GM12873 (cell line): ENCODE data around the gene TMEM255B.

Experiments
- CTCF ChIP-seq: IDR thresholded peaks from 2 replicates; pipeline ENCODE4 v1.5.1; 2012; ENCODE audit warnings: low read depth, mild to moderate bottlenecking, moderate library complexity, low read length, control low read depth; ENCODE audit not compliant: insufficient read depth; ENCODE audit errors: missing control alignments

Gene TMEM255B

DNA sequence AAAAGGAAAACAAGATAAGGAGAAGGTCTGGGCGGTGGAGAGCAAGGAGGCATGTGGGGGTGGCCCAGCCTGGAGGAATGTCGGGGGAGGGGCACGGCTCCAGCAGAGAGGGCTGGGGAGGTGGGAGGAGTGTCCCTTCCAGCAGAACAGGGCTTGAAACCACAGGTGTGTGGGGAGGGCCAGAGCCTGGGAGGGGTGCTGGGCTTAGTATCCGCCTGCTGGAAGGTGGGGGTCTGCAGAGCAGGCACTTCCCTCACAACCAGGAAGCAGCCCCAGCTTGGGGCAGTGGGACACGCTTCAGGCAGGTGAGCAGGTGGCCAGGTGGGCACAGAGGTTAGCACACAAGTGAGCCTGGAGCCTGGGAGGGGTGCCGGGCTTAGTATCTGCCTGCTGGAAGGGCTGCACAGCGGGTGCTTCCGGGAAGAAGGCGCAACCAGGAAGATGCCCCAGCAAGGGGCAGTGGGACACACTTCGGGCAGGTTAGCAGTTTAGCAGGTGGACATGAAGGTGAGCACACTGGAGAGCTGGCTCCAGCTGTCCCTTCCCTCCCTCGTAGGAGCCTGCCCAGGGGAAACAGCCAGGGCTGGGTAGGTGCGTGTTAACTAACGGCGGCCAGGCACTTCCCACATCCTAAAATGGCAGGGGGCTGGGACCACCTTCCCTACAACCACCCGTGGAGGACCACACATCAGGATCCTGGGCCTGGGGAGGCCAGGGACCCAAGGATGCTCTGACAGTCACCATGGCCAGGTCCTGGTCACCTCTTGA lies 101.8 kb downstream of the TMEM255B start:
- TF ChIP-seq CTCF = no peak

GRCh38 chr13:113861433-113862030 lies 102.5 kb downstream of the TMEM255B start:
- TF ChIP-seq CTCF = no peak

DNA sequence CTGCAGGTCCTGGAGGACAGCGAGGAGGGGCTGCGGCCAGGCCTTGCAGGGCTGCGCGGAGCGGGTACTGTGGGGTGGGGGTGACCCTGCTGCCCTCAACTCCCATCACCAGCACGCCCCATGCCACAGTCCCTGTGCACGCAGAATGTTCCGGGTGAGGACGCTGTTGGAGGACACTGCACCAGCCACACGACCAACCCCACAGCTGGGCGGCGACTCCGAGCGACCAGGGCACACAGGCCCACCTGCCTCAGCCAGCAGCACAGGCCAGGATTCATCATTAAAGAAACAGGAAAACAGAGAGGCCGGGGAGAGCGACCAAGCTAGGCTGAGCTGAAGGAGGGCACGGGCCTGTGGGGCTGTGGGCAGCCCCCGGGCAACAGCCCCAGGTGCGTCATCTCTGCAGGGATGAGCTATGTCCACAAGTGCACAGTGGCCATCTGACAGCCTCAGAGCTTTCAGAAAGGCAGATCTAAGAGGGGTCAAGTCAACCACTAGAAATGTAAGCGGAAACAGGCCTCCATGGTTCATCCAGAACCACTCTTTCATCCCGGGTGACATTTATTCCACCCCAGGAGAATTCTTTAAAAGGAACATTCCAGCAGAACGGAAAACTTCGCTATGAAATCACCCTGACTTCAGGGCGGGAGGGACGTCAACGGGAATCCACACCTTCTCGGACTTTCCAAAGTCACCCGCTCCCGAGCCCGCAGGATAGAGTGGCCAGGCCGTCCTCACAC lies 103.3 kb downstream of the TMEM255B start:
- TF ChIP-seq CTCF = no peak

GRCh38 chr13:113862931-113863523 lies 104.0 kb downstream of the TMEM255B start:
- no peak for TF ChIP-seq CTCF

DNA sequence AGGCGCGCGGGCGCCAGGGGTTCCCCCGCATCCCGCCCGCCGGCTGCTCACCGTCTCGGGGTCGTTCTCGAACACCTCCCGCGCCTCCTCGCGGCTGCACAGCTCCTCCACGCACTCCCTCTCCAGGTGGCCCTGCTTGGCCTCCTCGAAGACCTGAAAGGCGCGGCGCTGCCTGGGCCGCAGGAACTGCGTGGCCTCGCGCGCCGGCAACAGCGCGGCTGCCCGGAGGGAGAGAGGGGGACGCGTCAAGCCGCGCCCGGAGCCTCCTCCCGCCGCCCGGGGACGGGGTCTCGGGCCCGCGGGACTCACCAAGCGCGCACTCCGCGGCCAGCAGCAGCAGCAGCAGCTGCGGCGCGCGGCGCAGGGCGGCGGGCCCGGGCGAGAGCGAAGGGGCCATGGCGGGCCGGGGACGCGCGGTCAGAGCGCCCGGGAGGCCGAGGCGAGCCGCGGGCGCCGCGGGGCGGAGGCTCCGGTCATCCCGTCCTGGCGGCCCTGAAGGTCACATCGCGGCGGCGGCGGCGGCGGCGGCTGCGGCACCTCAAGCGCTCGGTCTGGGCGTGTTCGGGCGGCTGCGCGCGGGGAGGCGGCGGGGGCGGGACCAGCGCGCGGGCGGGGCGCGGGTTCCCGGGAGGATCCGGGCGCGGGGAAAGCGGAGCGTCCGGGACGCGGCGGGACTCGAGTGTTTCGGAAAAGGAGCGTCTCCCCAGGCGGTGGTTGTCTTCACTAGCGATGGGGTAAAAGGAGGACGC lies 104.7 kb downstream of the TMEM255B start, which contains the start of gene GAS6:
Gene GAS6, minus strand, starts transcription at position 553 of the 749 bp plus-strand sequence. Its CDS starts 156 bp downstream, at position 397.
- no peak for TF ChIP-seq CTCF

DNA sequence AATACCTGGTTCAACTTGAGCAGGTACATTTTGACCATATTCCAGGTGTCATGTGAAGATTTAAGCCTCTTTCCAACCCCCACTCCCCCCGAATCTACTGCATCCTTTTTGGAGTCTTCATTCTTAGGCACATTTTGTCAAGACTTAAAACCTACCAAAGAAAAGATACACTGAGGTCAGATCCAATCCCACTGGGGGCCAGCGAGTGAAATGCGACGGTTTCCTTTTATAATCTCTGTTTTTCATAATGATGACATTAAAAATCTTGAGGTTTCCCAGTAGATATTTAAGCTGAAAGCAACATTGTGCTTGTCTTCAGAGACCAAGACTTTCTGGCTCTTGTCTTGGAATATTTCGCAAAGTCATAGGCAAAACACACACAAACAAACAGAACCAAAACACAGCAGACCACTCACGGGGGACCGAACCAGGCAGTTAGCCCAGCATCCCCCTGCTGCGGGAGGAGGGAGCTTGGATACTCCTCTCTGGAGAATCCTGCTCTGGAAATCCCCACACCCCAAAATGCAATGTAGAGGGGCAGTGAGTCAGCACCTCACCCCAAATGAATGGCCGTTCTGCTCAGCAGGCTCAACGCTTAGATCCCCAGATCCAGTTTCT lies 105.4 kb downstream of the TMEM255B start:
- TF ChIP-seq CTCF = no peak
